LNCaP clone FGC (cell line): ENCODE data around the gene SIM2.

ENCODE experiments used
- DNase-seq: peaks from one replicate; pipeline ENCODE4 v3.0.0-alpha.2; 2011; ENCODE audit warnings: low read depth
- H3K4me3 ChIP-seq: 2 replicates; pipeline ENCODE4 v1.5.1; 2011; ENCODE audit warnings: mild to moderate bottlenecking, low read depth, low read length, control low read depth
- TF ChIP-seq, protein P1 (sequence below): IDR thresholded peaks from 2 replicates; pipeline ENCODE4 v1.5.1; 2012; ENCODE audit warnings: mild to moderate bottlenecking; ENCODE audit not compliant: control insufficient read depth, insufficient read depth; ENCODE audit errors: extremely low read depth

Gene SIM2

DNA sequence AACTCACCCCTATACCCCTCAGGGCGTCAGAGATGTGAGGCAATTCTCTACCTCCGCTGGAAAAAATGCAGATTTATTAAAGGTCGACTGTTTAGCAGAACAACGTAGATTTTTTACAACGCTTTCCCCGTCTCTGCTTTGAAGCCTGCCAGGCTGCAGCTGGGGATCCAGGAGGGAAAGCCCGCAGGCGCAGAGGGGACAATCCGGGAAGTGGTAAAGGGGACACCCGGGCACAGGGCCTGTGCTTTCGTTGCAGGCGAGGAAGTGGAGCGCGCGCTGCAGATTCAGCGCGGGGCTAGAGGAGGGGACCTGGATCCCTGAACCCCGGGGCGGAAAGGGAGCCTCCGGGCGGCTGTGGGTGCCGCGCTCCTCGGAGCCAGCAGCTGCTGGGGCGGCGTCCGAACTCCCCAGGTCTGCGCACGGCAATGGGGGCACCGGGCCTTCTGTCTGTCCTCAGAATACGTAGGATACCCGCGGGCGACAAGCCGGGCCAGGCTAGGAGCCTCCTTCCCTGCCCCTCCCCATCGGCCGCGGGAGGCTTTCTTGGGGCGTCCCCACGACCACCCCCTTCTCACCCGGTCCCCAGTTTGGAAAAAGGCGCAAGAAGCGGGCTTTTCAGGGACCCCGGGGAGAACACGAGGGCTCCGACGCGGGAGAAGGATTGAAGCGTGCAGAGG lies 5.5 kb downstream of the SIM2 start:
- H3K4me3 ChIP-seq = no peak overlapping the region
- TF ChIP-seq, protein P1, sequence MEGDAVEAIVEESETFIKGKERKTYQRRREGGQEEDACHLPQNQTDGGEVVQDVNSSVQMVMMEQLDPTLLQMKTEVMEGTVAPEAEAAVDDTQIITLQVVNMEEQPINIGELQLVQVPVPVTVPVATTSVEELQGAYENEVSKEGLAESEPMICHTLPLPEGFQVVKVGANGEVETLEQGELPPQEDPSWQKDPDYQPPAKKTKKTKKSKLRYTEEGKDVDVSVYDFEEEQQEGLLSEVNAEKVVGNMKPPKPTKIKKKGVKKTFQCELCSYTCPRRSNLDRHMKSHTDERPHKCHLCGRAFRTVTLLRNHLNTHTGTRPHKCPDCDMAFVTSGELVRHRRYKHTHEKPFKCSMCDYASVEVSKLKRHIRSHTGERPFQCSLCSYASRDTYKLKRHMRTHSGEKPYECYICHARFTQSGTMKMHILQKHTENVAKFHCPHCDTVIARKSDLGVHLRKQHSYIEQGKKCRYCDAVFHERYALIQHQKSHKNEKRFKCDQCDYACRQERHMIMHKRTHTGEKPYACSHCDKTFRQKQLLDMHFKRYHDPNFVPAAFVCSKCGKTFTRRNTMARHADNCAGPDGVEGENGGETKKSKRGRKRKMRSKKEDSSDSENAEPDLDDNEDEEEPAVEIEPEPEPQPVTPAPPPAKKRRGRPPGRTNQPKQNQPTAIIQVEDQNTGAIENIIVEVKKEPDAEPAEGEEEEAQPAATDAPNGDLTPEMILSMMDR = no peak
- DNase-seq = no peak

DNA sequence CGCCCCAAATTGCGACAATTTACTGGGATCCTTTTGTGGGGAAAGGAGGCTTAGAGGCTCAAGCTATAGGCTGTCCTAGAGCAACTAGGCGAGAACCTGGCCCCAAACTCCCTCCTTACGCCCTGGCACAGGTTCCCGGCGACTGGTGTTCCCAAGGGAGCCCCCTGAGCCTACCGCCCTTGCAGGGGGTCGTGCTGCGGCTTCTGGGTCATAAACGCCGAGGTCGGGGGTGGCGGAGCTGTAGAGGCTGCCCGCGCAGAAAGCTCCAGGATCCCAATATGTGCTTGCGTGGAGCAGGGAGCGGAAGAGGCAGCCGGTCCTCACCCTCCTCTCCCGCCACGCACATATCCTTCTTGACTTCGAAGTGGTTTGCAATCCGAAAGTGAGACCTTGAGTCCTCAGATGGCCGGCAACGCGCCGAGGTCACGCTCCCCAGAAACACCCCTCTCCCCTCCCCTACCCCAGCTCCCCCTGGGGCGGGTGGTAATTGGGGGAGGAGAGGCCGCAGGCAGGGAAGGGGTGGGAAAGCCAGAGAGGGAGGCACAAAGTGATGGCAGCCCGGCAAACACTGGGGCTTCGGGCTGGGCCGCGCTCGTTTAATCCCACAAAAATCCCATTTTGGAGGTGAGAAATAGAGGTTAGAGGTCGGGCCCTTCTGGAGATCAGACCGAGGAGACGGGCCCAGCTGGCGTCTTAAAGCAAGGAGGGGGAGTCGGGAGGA lies 6.2 kb downstream of the SIM2 start:
- no peak for DNase-seq
- TF ChIP-seq, protein P1 = no peak
- H3K4me3 ChIP-seq = no peak overlapping the region

DNA sequence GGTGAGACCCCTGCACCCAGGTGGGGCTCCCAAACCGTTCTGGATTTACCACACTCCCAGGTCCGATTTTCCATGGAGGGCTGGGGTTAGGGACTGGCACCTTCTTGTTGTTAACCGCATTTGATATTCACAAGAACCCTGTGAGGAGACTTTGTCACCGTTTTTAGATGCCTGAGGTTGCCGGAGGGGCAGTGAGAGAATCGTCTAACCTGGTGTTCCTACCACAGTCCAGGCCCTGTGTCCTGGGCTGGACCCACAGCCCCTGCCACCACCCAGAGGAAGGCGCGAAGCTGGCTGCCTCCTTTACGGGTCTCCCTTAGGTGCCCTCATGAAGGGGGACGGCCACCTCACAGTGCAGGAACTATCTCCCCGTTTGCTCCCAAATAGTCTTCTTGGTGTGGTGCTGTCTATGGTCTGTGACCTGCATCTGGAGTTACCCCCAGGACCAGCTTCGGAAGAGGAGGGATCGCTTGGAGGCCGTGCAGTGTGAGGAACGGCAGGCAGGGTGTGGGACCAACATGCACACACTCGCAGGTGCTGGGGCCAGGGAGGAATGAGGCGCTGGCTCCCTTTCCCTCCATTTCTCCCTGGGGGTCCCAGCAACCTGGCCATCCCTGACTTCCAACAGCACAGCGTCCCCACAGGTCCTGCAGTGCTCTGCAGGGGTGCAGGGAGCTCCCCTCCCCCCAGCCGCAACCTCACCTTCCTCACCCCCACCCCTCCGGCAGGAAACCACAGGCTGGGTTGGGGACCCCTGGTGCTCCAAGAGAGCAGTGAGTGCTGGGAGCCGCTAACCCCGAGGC lies 7.0 kb downstream of the SIM2 start:
- H3K4me3 ChIP-seq = no peak overlapping the region
- no peak for DNase-seq
- TF ChIP-seq, protein P1 = no peak

DNA sequence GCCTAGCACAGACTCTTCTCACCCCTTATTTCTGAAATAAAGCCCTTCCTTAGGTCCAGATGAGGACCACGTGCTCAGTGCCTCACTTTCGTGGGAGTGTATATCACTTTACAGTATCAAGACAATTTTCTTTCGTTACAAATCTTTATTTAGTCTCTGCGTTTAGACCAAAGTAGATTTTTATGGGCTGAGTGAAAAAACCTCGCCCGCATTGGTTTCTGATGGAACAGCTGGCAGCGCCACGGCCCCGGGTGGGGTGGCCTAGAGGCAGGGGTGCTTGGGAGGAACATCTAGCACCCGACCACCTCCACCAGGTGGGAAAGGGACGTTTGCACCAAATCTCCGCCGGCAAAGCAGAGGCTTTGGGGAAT lies 7.6 kb downstream of the SIM2 start:
- TF ChIP-seq, protein P1 = no peak
- DNase-seq = no peak
- H3K4me3 ChIP-seq = no peak overlapping the region

DNA sequence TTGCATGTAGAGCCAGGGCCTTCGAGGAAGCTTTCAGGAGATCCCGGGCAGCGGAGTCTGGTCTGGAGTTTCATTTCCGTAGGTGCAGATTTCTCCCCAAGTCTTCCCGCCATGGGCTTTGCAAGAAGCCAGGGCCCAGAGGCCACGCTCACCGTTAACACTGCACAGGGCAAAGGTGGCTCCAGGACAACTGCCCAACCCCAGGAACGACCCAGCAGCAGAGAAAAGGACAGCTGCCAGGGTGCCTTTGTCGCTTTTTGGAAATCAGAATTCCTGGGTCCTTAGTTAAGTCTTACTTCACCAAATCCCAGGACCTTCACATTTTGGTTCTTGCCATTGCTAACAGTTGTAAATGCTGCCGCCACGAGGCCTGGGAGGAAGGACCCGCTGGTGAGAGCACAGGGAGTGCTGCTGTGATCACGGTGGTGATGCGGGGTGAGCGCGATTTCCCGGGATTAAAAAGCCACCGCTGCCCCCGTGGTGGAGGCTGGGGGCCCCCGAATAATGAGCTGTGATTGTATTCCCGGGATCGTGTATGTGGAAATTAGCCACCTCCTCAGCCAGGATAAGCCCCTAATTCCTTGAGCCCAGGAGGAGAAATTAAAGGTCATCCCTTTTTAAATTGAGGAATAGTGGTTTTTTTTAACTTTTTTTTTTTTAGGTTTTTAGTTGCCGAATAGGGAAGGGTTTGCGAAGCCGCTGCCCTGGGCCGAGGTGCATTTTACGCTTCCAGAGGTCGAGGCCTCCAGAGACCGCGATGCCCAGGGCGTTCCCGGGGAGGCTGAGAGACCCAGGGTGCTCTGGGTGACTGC lies 8.2 kb downstream of the SIM2 start:
- no peak for DNase-seq
- TF ChIP-seq, protein P1 = no peak
- no peak overlapping the region for H3K4me3 ChIP-seq

DNA sequence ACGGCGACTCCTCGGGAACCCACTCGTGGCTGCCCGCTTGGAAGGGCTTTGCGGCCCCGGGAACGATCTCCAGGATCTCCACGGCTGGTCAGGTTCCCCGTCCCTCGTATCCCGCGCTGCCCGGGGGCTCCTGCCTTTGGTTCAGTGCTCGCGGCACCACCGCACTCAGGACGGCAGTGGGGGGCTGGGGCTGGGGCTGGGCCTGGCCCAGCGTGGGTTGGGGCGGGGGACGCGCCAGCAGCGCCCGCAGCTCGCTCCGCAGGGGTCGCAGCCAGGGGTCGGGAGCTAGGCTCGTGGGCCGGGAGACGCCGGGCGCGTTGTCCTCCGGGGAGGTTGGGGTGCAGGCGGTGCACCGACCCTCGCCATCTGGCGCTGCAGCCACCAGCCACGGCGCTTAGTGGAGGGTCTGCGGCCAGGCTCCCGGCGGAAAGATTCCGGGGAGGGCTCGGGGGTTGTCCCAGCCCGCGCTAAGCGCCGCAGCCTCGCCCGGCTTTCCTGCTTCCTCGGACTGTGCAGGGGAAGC lies 8.9 kb downstream of the SIM2 start:
- no peak overlapping the region for H3K4me3 ChIP-seq
- no peak for DNase-seq
- TF ChIP-seq, protein P1 = no peak
